A549 (cell line): ENCODE data around the gene AJAP1.

ENCODE experiments used
- KDM1A ChIP-seq: fragments of 200-600 bp; sonication (generic); IDR thresholded peaks from 2 replicates; pipeline ENCODE4 v1.6.1; 2016; ENCODE audit warnings: low read depth, mild to moderate bottlenecking
- ZC3H11A ChIP-seq: fragments of 450-650 bp; IDR thresholded peaks from 2 replicates; pipeline ENCODE4 v1.6.1; 2014; ENCODE audit warnings: antibody characterized with exemption, mild to moderate bottlenecking

DNA sequence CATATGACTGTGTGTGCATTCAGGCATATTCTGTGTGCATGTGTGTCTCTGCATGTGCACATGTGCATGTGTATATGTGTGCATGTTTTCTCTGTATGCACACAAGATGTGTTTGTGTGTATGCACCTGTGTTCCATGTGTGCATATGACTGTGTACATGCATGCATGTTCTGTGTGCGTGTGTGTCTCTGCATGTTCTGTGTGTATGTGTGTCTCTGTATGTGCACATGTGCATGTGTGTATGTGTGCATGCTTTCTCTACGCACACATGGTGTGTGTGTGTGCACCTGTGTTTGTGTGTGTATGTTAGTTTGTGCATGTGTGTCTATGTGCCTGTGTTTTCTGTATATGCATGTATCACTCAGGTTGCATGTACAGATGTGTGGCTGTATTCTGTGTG lies 42.3 kb downstream of the AJAP1 start:
- TF ChIP-seq KDM1A (no peak), ZC3H11A (no peak)
